HCT116 (cell line): ENCODE results near the gene SMG5. TPM values are rescaled to one million over a fixed set of nuclear protein-coding genes. Genes with fewer than 3 reads are reported as not detected.

Experiments
- ATAC-seq: fragments of 200-7000 bp; cut with Tn5 transposase; 2 replicates; pipeline ENCODE4 v1.9.1; 2020; ENCODE audit warnings: mild to moderate bottlenecking, moderate library complexity
- BruUV-seq: library from RNA; stranded (reverse); fragments of 400-500 nt; replicated peaks from 2 replicates; lab custom pipeline; 2021; lab: Mats Ljungman, UMichigan
- CTCF ChIA-PET: fragments of 300-600 bp; sonication (Branson Sonifier 250); formaldehyde crosslinking; loops from one replicate; lab custom pipeline; 2021; ENCODE audit warnings: antibody characterized with exemption; lab: Charles Lee
- POLR2A ChIA-PET: fragments of 300-600, 350-600 bp; sonication (Branson Sonifier 250); formaldehyde crosslinking; loops from one replicate; lab custom pipeline; 2021; ENCODE audit warnings: antibody characterized with exemption; lab: Charles Lee
- RAD21 ChIA-PET, 2 experiments: fragments of 300-600 bp; sonication (Branson Sonifier 250); formaldehyde crosslinking; loops; one replicate each; lab custom pipeline; 2023; ENCODE audit warnings: low total read pairs in 2 of 2; ENCODE audit not compliant: uncharacterized antibody in 2 of 2, unreplicated experiment in 2 of 2, low non-redundant PET in 1 of 2; lab: Charles Lee
- DNase-seq: peaks from one replicate; pipeline ENCODE4 v3.0.0-alpha.2; 2010; ENCODE audit warnings: low read depth, low spot score
- H2AFZ ChIP-seq: fragments of 200-600 bp; shearing (Covaris generic), sonication (generic); 2 replicates; pipeline ENCODE4 v1.6.1; 2017; ENCODE audit warnings: low read depth, mixed run types, mixed read lengths, antibody characterized with exemption, low read length; ENCODE audit not compliant: poor library complexity, severe bottlenecking
- H3K27ac ChIP-seq: 2 replicates; pipeline ENCODE4 v1.5.1; 2012; ENCODE audit warnings: low read depth, low read length
- H3K27me3 ChIP-seq: fragments of 200-600 bp; sonication (generic); 2 replicates; pipeline ENCODE4 v1.6.1; 2016; ENCODE audit warnings: mixed run types, low read length, mixed read lengths; ENCODE audit not compliant: insufficient read depth
- H3K36me3 ChIP-seq, 2 experiments: fragments of 200-500 bp in 1 of 2; fragments of 200-600 bp in 1 of 2; sonication (Bioruptor generic) in 1 of 2; sonication (generic) in 1 of 2; 2 replicates each; pipeline versions ENCODE4 v1.5.1 to v1.6.1; 2014 to 2016; ENCODE audit warnings: low read length in 2 of 2, inconsistent platforms in 1 of 2, mixed read lengths in 1 of 2, mixed run types in 1 of 2; ENCODE audit not compliant: insufficient read depth in 2 of 2, control insufficient read depth in 1 of 2
- H3K4me1 ChIP-seq, 2 experiments: fragments of 200-600 bp in 1 of 2; sonication (generic) in 1 of 2; 2 replicates each; pipeline versions ENCODE4 v1.5.1 to v1.6.1; 2012 to 2017; ENCODE audit warnings: low read length in 2 of 2, inconsistent platforms in 1 of 2, mild to moderate bottlenecking in 1 of 2, mixed read lengths in 1 of 2, mixed run types in 1 of 2, moderate library complexity in 1 of 2; ENCODE audit not compliant: insufficient read depth in 2 of 2, control insufficient read depth in 1 of 2
- H3K4me2 ChIP-seq: fragments of 200-600 bp; sonication (generic); 2 replicates; pipeline ENCODE4 v1.6.1; 2017; ENCODE audit warnings: mixed run types, low read length, mixed read lengths
- H3K4me3 ChIP-seq, 2 experiments: fragments of 200-600 bp in 1 of 2; sonication (generic) in 1 of 2; replicated peaks in 1 of 2; 2 replicates each; pipeline ENCODE4 v1.5.1; 2011 to 2016; ENCODE audit warnings: low read length in 2 of 2, control low read depth in 1 of 2, low read depth in 1 of 2, mild to moderate bottlenecking in 1 of 2, mixed read lengths in 1 of 2, mixed run types in 1 of 2
- H3K79me2 ChIP-seq: fragments of 200-600 bp; sonication (generic); 2 replicates; pipeline ENCODE4 v1.6.1; 2017; ENCODE audit warnings: mild to moderate bottlenecking, mixed run types, low read length, moderate library complexity, mixed read lengths; ENCODE audit not compliant: insufficient read depth
- H3K9ac ChIP-seq: fragments of 200-600 bp; sonication (generic); 2 replicates; pipeline ENCODE4 v1.6.1; 2016; ENCODE audit warnings: low read length, mixed read lengths
- H3K9me2 ChIP-seq: fragments of 200-600 bp; sonication (generic), shearing (Covaris generic); 2 replicates; pipeline ENCODE4 v1.6.1; 2017; ENCODE audit warnings: mixed run types, mild to moderate bottlenecking, moderate library complexity; ENCODE audit not compliant: insufficient read depth
- H3K9me3 ChIP-seq, 2 experiments: fragments of 200-500 bp in 1 of 2; fragments of 200-600 bp in 1 of 2; sonication (Bioruptor generic) in 1 of 2; sonication (generic) in 1 of 2; 2 replicates each; pipeline ENCODE4 v1.6.1; 2014 to 2017; ENCODE audit warnings: low read length in 2 of 2, mixed read lengths in 2 of 2, inconsistent platforms in 1 of 2, low read depth in 1 of 2, mild to moderate bottlenecking in 1 of 2, mixed run types in 1 of 2, moderate library complexity in 1 of 2; ENCODE audit not compliant: control insufficient read depth in 1 of 2, insufficient read depth in 1 of 2
- H4K20me1 ChIP-seq: fragments of 200-600 bp; sonication (generic), shearing (Covaris generic); 2 replicates; pipeline ENCODE4 v1.6.1; 2017; ENCODE audit warnings: mixed run types, mild to moderate bottlenecking, moderate library complexity; ENCODE audit not compliant: insufficient read depth
- ATF3 ChIP-seq: IDR thresholded peaks from 2 replicates; pipeline ENCODE4 v1.6.1; 2012
- CBX3 ChIP-seq: IDR thresholded peaks from 2 replicates; pipeline ENCODE4 v1.6.1; 2012; ENCODE audit warnings: low read depth
- CTCF ChIP-seq, 3 experiments: fragments of 200-600 bp in 1 of 3; sonication (generic) in 1 of 3; IDR thresholded peaks in 2 of 3; conservative IDR thresholded peaks in 1 of 3; 2 replicates each; pipeline ENCODE4 v1.5.1; 2012 to 2017; ENCODE audit warnings: low read depth in 2 of 3, low read length in 2 of 3, antibody characterized with exemption in 1 of 3, borderline replicate concordance in 1 of 3, control low read depth in 1 of 3, mild to moderate bottlenecking in 1 of 3, mixed read lengths in 1 of 3, mixed run types in 1 of 3, moderate library complexity in 1 of 3; ENCODE audit not compliant: insufficient read depth in 1 of 3
- ELF1 ChIP-seq: IDR thresholded peaks from 2 replicates; pipeline ENCODE4 v1.6.1; 2012; ENCODE audit warnings: low read depth, borderline replicate concordance
- EZH2 ChIP-seq: fragments of 200-600 bp; sonication (generic); IDR thresholded peaks from 2 replicates; pipeline ENCODE4 v1.6.1; 2017; ENCODE audit warnings: antibody characterized with exemption, mixed run types
- EZH2phosphoT487 ChIP-seq: fragments of 200-600 bp; IDR thresholded peaks from 2 replicates; pipeline ENCODE4 v1.6.1; 2018; ENCODE audit warnings: antibody characterized with exemption, borderline replicate concordance
- MAX ChIP-seq: IDR thresholded peaks from 2 replicates; pipeline ENCODE4 v1.6.1; 2012
- POLR2A ChIP-seq: IDR thresholded peaks from 2 replicates; pipeline ENCODE4 v1.7.0; 2011; ENCODE audit warnings: borderline replicate concordance; ENCODE audit not compliant: insufficient read depth, insufficient read length; ENCODE audit errors: extremely low read depth
- REST ChIP-seq: IDR thresholded peaks from 2 replicates; pipeline ENCODE4 v1.6.1; 2012; ENCODE audit warnings: low read depth
- SIN3A ChIP-seq: IDR thresholded peaks from 2 replicates; pipeline ENCODE4 v1.6.1; 2012; ENCODE audit warnings: low read depth
- SP1 ChIP-seq: IDR thresholded peaks from 2 replicates; pipeline ENCODE4 v1.6.1; 2012; ENCODE audit warnings: low read depth
- SRF ChIP-seq: IDR thresholded peaks from 2 replicates; pipeline ENCODE4 v1.6.1; 2012; ENCODE audit warnings: low read depth
- ZFX ChIP-seq: fragments of 450-650 bp; IDR thresholded peaks from 2 replicates; pipeline ENCODE4 v1.6.1; 2017
- intact Hi-C: fragments of 100-400 bp; cut with micrococcal nuclease; formaldehyde crosslinking; loops from 2 replicates; pipeline ENCODE4 v1.10.0; 2022
- total RNA-seq: library from RNA; stranded (reverse); gene quantifications from one replicate; pipeline ENCODE4 v1.2.1, GENCODE V29; 2021; ENCODE audit not compliant: unreplicated experiment

SMG5 gene
- total RNA-seq, 1 experiment from 2014 or later: 75.2 TPM

GRCh38 chr1:156281281-156281680 is 1.3 kb downstream of the SMG5 start:
- peaks cover 58% of the 10 kb centered on the region for H3K79me2 ChIP-seq
- TF ChIP-seq ATF3 (no peak), POLR2A (no peak), EZH2phosphoT487 (no peak), SP1 (no peak), MAX (peak; percentile 26; the same call in 1 of the 2 replicates), EZH2 (no peak), ZFX (no peak), CTCF (IDR thresholded peaks at IDR 0.05 in 2 of 3, conservative IDR thresholded peaks at IDR 0.05 in 1 of 3; ENCODE audit: borderline replicate concordance in 1 of 3, insufficient read depth in 1 of 3, low read depth in 2 of 3, low read length in 2 of 3) (0 out of 6 replicates have a peak, but pooled peaks of 1 of the 3 experiments have one; percentile 6), CBX3 (no peak), SRF (no peak), REST (no peak), SIN3A (peak; percentile 41; the same call in 1 of the 2 replicates), ELF1 (no peak)
- TF ChIP-seq, all 23 proteins: peak for 3
- CTCF ChIA-PET: interaction anchor here (0.9 to 1.0 kb wide), 2 partner anchors 38 to 176 kb away, joined by 3 to 4 read pairs; no protein-coding TSS in a partner anchor
- RAD21 ChIA-PET: no interaction called here
- BruUV-seq: no TSS peak
- Histone ChIP-seq H2AFZ (no peak overlapping the region), H3K27ac (peak overlapping the region; percentile 90), H3K9ac (peak overlapping the region; percentile 98), H4K20me1 (peaks cover 10% of the 10 kb centered on the region; the same call in 1 of the 2 replicates), H3K4me2 (peak overlapping the region; percentile 91), H3K9me2 (no peaks in the 10 kb centered on the region), H3K4me1 (peaks cover 25 to 27% of the 10 kb centered on the region in 2 experiments), H3K4me3 (peak overlapping the region; percentile 77 to 96), H3K27me3 (no peaks in the 10 kb centered on the region), H3K36me3 (peaks cover 28 to 38% of the 10 kb centered on the region in 2 experiments), H3K9me3 (no peaks in the 10 kb centered on the region)
- POLR2A ChIA-PET: interaction anchor here (1.2 kb wide), 1 partner anchor 80 kb away, joined by 3 read pairs; no protein-coding TSS in a partner anchor
- no peak for ATAC-seq
- DNase-seq: no peak
- intact Hi-C loops: no loop called here
